ENCODE results near the gene FOXL1. TPM values are rescaled to one million over a fixed set of nuclear protein-coding genes. Genes with fewer than 3 reads are reported as not detected.

The FOXL1 gene
- total RNA-seq, 1 donor from 2014 or later: 6.4 TPM

DNA sequence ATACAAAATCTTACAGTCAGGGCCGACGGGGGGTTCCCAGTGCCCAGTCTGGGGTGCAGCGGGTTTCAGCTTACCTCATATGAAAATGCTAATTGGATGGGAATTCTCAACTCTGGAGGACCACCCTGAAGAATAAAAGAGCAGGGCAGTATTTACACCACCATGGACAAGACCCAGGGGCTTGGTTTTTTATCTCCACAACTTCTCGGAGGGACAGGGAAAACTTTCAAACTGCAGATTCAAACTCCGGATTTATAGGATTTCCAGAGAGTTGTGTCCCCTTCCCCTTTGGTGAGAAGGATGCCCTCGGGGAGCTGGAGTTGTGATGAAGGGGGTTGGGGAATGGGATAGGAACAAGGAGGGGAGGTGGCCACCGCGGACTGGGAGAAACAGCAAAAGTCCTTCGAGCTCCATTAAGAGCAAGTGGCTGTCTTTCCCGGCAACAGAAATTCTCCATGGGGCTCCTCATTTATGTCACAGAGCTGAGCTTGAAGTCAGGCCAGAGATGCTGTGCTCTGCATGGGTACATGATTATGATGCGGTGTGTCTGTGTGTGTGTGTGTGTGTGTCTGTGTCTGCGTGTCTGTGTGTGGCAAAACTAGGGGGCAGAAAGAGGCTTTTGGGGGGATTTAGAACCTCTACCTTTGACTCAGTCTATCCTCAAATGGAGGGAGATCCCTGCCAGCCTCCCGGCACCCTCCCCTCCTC is 15.7 kb downstream of the FOXL1 start:
- peak overlapping the region; percentile 56 for H3K27ac Mint-ChIP-seq (ENCODE audit: unreplicated experiment)
- H3K27me3 Mint-ChIP-seq (ENCODE audit: unreplicated experiment): no peaks in the 10 kb centered on the region
- peaks cover 3% of the 10 kb centered on the region for H3K36me3 Mint-ChIP-seq (ENCODE audit: unreplicated experiment)
- DNase-seq (ENCODE audit: extremely low spot score, unreplicated experiment): no peak
- H3K9me3 Mint-ChIP-seq (ENCODE audit: unreplicated experiment): no peaks in the 10 kb centered on the region
- H3K4me1 Mint-ChIP-seq (ENCODE audit: unreplicated experiment): peaks cover 57% of the 10 kb centered on the region
- TF ChIP-seq, protein P1, sequence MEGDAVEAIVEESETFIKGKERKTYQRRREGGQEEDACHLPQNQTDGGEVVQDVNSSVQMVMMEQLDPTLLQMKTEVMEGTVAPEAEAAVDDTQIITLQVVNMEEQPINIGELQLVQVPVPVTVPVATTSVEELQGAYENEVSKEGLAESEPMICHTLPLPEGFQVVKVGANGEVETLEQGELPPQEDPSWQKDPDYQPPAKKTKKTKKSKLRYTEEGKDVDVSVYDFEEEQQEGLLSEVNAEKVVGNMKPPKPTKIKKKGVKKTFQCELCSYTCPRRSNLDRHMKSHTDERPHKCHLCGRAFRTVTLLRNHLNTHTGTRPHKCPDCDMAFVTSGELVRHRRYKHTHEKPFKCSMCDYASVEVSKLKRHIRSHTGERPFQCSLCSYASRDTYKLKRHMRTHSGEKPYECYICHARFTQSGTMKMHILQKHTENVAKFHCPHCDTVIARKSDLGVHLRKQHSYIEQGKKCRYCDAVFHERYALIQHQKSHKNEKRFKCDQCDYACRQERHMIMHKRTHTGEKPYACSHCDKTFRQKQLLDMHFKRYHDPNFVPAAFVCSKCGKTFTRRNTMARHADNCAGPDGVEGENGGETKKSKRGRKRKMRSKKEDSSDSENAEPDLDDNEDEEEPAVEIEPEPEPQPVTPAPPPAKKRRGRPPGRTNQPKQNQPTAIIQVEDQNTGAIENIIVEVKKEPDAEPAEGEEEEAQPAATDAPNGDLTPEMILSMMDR (IDR thresholded peaks at IDR 0.05): no peak
- H3K4me3 Mint-ChIP-seq (ENCODE audit: unreplicated experiment): no peak overlapping the region

DNA sequence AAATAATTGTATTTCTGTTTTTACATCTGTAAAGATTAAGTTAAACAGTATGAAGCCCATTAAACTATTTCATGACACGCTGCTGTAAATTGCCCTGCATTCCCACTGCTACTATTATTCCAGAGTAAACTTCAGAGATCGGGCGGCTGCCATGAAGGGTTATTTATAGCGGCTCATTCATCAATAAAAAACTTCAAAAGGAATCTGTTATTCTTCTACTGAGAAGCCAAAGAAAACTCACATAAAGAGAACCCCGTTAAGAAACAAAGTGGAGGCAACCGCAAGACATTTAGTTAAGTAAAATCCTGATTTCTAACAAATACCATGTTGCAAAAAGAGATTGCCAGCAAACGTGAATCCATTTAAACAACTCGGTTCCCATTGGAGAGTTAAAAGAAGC is 16.4 kb downstream of the FOXL1 start:
- peaks cover 57% of the 10 kb centered on the region for H3K4me1 Mint-ChIP-seq (ENCODE audit: unreplicated experiment)

DNA sequence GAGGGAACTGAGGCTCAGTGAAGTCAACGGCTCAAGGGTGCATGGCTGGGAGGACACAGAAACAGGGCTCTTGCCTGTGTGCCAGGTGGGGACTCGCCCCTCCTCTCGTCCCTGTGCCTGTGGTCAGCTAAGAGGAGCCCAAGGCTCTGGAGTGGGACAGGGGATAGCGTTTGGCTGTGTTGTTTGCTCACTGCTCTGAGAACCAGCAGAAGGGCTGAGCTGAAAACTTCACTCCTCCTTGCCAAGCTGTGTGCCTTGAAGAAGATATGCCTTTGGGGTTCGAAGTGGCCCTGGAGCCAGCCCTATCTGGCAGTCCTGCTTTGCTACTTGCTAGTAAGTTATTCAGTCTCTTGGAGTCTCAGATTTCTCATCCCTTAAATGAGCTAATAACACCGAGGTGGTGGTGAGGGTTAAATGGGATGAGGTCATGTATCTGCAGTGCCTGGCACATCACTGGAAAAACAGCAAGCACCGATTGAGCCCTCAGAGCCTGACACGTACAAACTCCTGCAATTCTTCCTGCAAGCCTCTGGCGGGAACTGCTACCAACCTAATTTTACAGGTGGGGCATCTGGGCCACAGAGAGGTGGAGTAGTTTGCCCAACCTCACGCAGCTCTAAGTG is 17.7 kb downstream of the FOXL1 start:
- Mint-ChIP-seq H3K4me1 (ENCODE audit: unreplicated experiment) (peaks cover 60% of the 10 kb centered on the region), H3K9me3 (ENCODE audit: unreplicated experiment) (no peaks in the 10 kb centered on the region)
- no peak for DNase-seq (ENCODE audit: extremely low spot score, unreplicated experiment)

More for the DNA sequence above, 16.4 kb downstream of the FOXL1 start:
- Mint-ChIP-seq H3K4me3 (ENCODE audit: unreplicated experiment) (no peak overlapping the region), H3K27ac (ENCODE audit: unreplicated experiment) (no peak overlapping the region), H3K36me3 (ENCODE audit: unreplicated experiment) (peaks cover 3% of the 10 kb centered on the region), H3K27me3 (ENCODE audit: unreplicated experiment) (no peaks in the 10 kb centered on the region), H3K9me3 (ENCODE audit: unreplicated experiment) (no peaks in the 10 kb centered on the region)
- no peak for DNase-seq (ENCODE audit: extremely low spot score, unreplicated experiment)
- TF ChIP-seq, protein P1 (IDR thresholded peaks at IDR 0.05): no peak

DNA sequence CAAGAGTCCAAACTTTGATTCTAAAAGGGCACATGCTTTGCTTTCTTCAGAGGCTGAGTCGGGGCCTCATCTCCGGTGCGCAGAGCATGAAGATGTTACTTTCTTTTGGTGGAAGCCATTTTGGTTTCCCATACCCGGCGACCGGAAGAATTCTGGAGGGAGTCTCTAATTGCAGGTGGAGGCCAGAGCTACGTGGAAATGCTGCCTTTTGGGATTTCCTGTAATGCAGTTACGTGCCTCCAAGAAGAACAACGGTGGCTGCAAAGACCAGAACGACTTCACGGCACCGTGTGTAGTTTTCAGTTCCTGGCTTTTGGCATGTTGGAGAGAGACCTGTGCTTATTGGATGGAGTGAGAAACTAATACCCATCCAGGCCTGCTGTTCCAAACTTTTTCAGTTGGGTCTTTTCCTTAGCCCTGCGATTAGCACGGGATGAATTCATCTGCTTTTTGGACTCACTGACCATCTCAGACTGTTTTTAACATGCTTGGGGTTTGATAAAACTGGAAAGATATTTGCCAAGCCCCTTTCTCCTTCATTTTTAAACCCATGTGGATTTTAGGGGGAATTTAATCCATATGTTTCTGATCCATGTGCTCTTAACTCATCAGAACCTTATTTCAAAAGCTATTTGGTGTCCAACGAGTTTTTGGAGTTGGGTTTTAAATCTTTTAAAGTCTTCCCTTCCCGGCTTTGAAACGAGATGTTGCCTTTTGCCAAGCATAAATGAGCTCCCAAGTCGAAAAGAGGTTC is 19.0 kb downstream of the FOXL1 start:
- peaks cover 3% of the 10 kb centered on the region for H3K36me3 Mint-ChIP-seq (ENCODE audit: unreplicated experiment)
- peaks cover 61% of the 10 kb centered on the region for H3K4me1 Mint-ChIP-seq (ENCODE audit: unreplicated experiment)
- H3K9me3 Mint-ChIP-seq (ENCODE audit: unreplicated experiment): no peaks in the 10 kb centered on the region
- no peaks in the 10 kb centered on the region for H3K27me3 Mint-ChIP-seq (ENCODE audit: unreplicated experiment)
- peak overlapping the region; percentile 88 for H3K27ac Mint-ChIP-seq (ENCODE audit: unreplicated experiment)
- DNase-seq (ENCODE audit: extremely low spot score, unreplicated experiment): no peak
- H3K4me3 Mint-ChIP-seq (ENCODE audit: unreplicated experiment): no peak overlapping the region
- TF ChIP-seq, protein P1 (IDR thresholded peaks at IDR 0.05): no peak

More for the DNA sequence above, 17.7 kb downstream of the FOXL1 start:
- Mint-ChIP-seq H3K36me3 (ENCODE audit: unreplicated experiment) (peaks cover 3% of the 10 kb centered on the region), H3K4me3 (ENCODE audit: unreplicated experiment) (no peak overlapping the region), H3K27ac (ENCODE audit: unreplicated experiment) (peak overlapping the region; percentile 31), H3K27me3 (ENCODE audit: unreplicated experiment) (no peaks in the 10 kb centered on the region)
- TF ChIP-seq, protein P1 (IDR thresholded peaks at IDR 0.05): no peak

Data from osteocyte (in vitro differentiated cells).